MM.1S (cell line): ENCODE data around the gene PDXDC1.

Experiments used
- DNase-seq: peaks from one replicate; pipeline ENCODE4 v3.0.0-alpha.2; 2015
- H2AFZ ChIP-seq: fragments of 300-600 bp; sonication (generic); 2 replicates; pipeline ENCODE4 v1.6.0; 2016; ENCODE audit warnings: antibody characterized with exemption, low read length
- H3F3A ChIP-seq: fragments of 300-600 bp; sonication (generic); 2 replicates; pipeline ENCODE4 v1.6.1; 2016; ENCODE audit warnings: mild to moderate bottlenecking, antibody characterized with exemption, low read length, moderate library complexity, mixed read lengths; ENCODE audit not compliant: insufficient read depth
- H3K27ac ChIP-seq: fragments of 300-600 bp; sonication (generic); 2 replicates; pipeline ENCODE4 v1.5.1; 2016; ENCODE audit warnings: mild to moderate bottlenecking, low read length
- H3K27me3 ChIP-seq: fragments of 300-600 bp; sonication (generic); replicated peaks from 2 replicates; pipeline ENCODE4 v1.6.0; 2016; ENCODE audit warnings: low read length; ENCODE audit not compliant: insufficient read depth
- H3K36me3 ChIP-seq: fragments of 300-600 bp; sonication (generic); replicated peaks from 2 replicates; pipeline ENCODE4 v1.6.1; 2016; ENCODE audit warnings: mild to moderate bottlenecking, low read length, mixed read lengths; ENCODE audit not compliant: insufficient read depth
- H3K4me1 ChIP-seq: fragments of 300-600 bp; sonication (generic); 2 replicates; pipeline ENCODE4 v1.6.1; 2016; ENCODE audit warnings: low read length, mixed read lengths
- H3K4me2 ChIP-seq: fragments of 300-600 bp; sonication (generic); 2 replicates; pipeline ENCODE4 v1.6.0; 2016; ENCODE audit warnings: low read depth, low read length
- H3K4me3 ChIP-seq: fragments of 300-600 bp; sonication (generic); 2 replicates; pipeline ENCODE4 v1.5.1; 2016; ENCODE audit warnings: low read length, mixed read lengths
- H3K79me2 ChIP-seq: fragments of 300-600 bp; sonication (generic); 2 replicates; pipeline ENCODE4 v1.6.1; 2016; ENCODE audit warnings: mixed run types, low read length, mixed read lengths
- H3K9ac ChIP-seq: fragments of 300-600 bp; sonication (generic); 2 replicates; pipeline ENCODE4 v1.6.1; 2016; ENCODE audit warnings: low read length, mixed read lengths
- H3K9me2 ChIP-seq: fragments of 300-600 bp; sonication (generic); replicated peaks from 2 replicates; pipeline ENCODE4 v1.6.1; 2016; ENCODE audit warnings: mild to moderate bottlenecking, low read length, mixed read lengths; ENCODE audit not compliant: insufficient read depth
- H3K9me3 ChIP-seq: fragments of 300-600 bp; sonication (generic); replicated peaks from 2 replicates; pipeline ENCODE4 v1.6.1; 2016; ENCODE audit warnings: mild to moderate bottlenecking, low read length, mixed read lengths; ENCODE audit not compliant: insufficient read depth
- H4K20me1 ChIP-seq: fragments of 300-600 bp; sonication (generic); 2 replicates; pipeline ENCODE4 v1.6.1; 2016; ENCODE audit warnings: mild to moderate bottlenecking, low read length, moderate library complexity, mixed read lengths; ENCODE audit not compliant: insufficient read depth
- CTCF ChIP-seq: fragments of 300-600 bp; sonication (generic); IDR thresholded peaks from 2 replicates; pipeline ENCODE4 v1.5.1; 2016; ENCODE audit warnings: antibody characterized with exemption, low read length, mixed read lengths
- EZH2 ChIP-seq: fragments of 300-600 bp; sonication (generic); optimal IDR thresholded peaks from 2 replicates; pipeline ENCODE3; 2017; ENCODE audit warnings: low read depth, mild to moderate bottlenecking, antibody characterized with exemption, low read length, mixed read lengths
- EZH2phosphoT487 ChIP-seq: fragments of 300-600 bp; sonication (generic); IDR thresholded peaks from 2 replicates; pipeline ENCODE4 v1.6.1; 2018; ENCODE audit warnings: antibody characterized with exemption, low read length

The PDXDC1 gene

GRCh38 chr16:14958323-14958600 is 16.6 kb upstream of the PDXDC1 start:
- Histone ChIP-seq H4K20me1 (no peaks in the 10 kb centered on the region), H3K9me2 (no peaks in the 10 kb centered on the region), H3K4me1 (no peaks in the 10 kb centered on the region), H3K9ac (no peak overlapping the region), H3F3A (no peaks in the 10 kb centered on the region), H3K4me3 (no peak overlapping the region), H3K36me3 (no peaks in the 10 kb centered on the region), H3K79me2 (no peaks in the 10 kb centered on the region), H3K27me3 (no peaks in the 10 kb centered on the region), H3K4me2 (no peak overlapping the region), H2AFZ (no peak overlapping the region), H3K27ac (no peak overlapping the region), H3K9me3 (no peaks in the 10 kb centered on the region)
- TF ChIP-seq CTCF (no peak), EZH2 (no peak), EZH2phosphoT487 (no peak)
- DNase-seq, result no peak

GRCh38 chr16:14958970-14959369 is 15.9 kb upstream of the PDXDC1 start:
- H3K9me2 ChIP-seq, result no peaks in the 10 kb centered on the region

GRCh38 chr16:14961405-14962186 is 13.2 kb upstream of the PDXDC1 start:
- TF ChIP-seq EZH2, result no peak
- TF ChIP-seq CTCF, result no peak
- no peak for TF ChIP-seq EZH2phosphoT487
- no peaks in the 10 kb centered on the region for H3K4me1 ChIP-seq
- no peaks in the 10 kb centered on the region for H3K36me3 ChIP-seq
- no peak overlapping the region for H3K4me2 ChIP-seq
- no peak overlapping the region for H2AFZ ChIP-seq
- H3K27ac ChIP-seq, result no peak overlapping the region
- H3K9me2 ChIP-seq, result no peaks in the 10 kb centered on the region
- no peak overlapping the region for H3K4me3 ChIP-seq
- no peak overlapping the region for H3K9ac ChIP-seq
- no peaks in the 10 kb centered on the region for H3K27me3 ChIP-seq
- DNase-seq, result no peak
- no peaks in the 10 kb centered on the region for H3K79me2 ChIP-seq
- no peaks in the 10 kb centered on the region for H4K20me1 ChIP-seq
- H3K9me3 ChIP-seq, result no peaks in the 10 kb centered on the region
- H3F3A ChIP-seq, result no peaks in the 10 kb centered on the region

More at GRCh38 chr16:14958970-14959369, 15.9 kb upstream of the PDXDC1 start:
- Histone ChIP-seq H4K20me1 (no peaks in the 10 kb centered on the region), H3K27ac (no peak overlapping the region), H3K79me2 (no peaks in the 10 kb centered on the region), H3K36me3 (no peaks in the 10 kb centered on the region), H3K4me2 (no peak overlapping the region), H3K27me3 (no peaks in the 10 kb centered on the region), H3F3A (no peaks in the 10 kb centered on the region), H3K4me3 (no peak overlapping the region), H3K9me3 (no peaks in the 10 kb centered on the region), H3K9ac (no peak overlapping the region), H2AFZ (no peak overlapping the region), H3K4me1 (no peaks in the 10 kb centered on the region)
- TF ChIP-seq CTCF, result no peak
- TF ChIP-seq EZH2, result no peak
- DNase-seq, result no peak
